HUES48 (cell line): ENCODE results near the gene TNRC18.
"Not testable (repeated sequence)": the region's sequence is repeated elsewhere in the genome, so short reads cannot be mapped to it uniquely, and the experiment has no call there.

ENCODE experiments used
- H3K27ac ChIP-seq: one replicate; pipeline ENCODE4 v1.7.0; 2013; ENCODE audit warnings: low read depth, low read length, inconsistent platforms
- H3K27me3 ChIP-seq: 2 replicates; pipeline ENCODE4 v1.6.1; 2013; ENCODE audit warnings: mild to moderate bottlenecking, low read length; ENCODE audit not compliant: control insufficient read depth, insufficient read depth
- H3K36me3 ChIP-seq: 2 replicates; pipeline ENCODE4 v1.6.1; 2013; ENCODE audit warnings: low read length; ENCODE audit not compliant: control insufficient read depth, insufficient read depth
- H3K4me1 ChIP-seq: 2 replicates; pipeline ENCODE4 v1.6.1; 2013; ENCODE audit warnings: mild to moderate bottlenecking, low read length; ENCODE audit not compliant: control insufficient read depth, insufficient read depth
- H3K4me3 ChIP-seq: 2 replicates; pipeline ENCODE4 v1.5.1; 2013; ENCODE audit warnings: mild to moderate bottlenecking, low read depth, low read length
- H3K9ac ChIP-seq: 2 replicates; pipeline ENCODE4 v1.6.1; 2013; ENCODE audit warnings: mild to moderate bottlenecking, low read depth, low read length, moderate library complexity
- H3K9me3 ChIP-seq: 2 replicates; pipeline ENCODE4 v1.6.1; 2013; ENCODE audit warnings: low read length; ENCODE audit not compliant: control insufficient read depth, insufficient read depth

Gene TNRC18

DNA sequence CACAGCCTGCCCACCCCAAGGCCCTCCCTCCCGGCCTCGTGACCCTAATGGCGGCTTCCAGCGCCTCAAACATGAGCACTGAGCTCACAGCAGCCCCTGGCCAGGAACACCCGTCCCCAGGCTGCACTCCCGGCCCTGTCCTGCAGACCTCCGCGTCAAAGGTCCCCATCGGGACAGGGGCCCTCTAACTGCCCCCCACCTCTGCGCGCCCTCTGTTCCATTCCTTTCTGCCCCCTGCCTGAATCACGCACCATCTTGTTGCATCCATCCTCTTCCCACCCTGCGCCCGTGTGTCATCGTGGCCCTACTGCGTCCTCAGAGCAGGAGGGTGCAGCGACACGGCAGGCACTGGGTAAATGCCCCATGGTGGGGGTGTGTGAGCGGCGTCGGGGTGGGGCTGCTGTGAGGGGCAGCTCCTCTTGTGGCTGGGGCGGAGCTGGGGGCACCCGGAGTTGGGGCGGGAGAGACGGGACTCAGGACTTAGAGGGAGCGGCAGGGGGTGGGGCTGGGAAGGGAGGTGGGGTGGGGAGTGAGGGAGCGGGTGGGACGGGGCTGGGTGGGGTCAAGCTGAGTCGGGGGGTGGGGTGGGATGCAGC lies 127.5 kb downstream of the TNRC18 start:
- Histone ChIP-seq H3K9ac (no peak overlapping the region), H3K36me3 (peaks cover 2% of the 10 kb centered on the region; the same call in 1 of the 2 replicates)

DNA sequence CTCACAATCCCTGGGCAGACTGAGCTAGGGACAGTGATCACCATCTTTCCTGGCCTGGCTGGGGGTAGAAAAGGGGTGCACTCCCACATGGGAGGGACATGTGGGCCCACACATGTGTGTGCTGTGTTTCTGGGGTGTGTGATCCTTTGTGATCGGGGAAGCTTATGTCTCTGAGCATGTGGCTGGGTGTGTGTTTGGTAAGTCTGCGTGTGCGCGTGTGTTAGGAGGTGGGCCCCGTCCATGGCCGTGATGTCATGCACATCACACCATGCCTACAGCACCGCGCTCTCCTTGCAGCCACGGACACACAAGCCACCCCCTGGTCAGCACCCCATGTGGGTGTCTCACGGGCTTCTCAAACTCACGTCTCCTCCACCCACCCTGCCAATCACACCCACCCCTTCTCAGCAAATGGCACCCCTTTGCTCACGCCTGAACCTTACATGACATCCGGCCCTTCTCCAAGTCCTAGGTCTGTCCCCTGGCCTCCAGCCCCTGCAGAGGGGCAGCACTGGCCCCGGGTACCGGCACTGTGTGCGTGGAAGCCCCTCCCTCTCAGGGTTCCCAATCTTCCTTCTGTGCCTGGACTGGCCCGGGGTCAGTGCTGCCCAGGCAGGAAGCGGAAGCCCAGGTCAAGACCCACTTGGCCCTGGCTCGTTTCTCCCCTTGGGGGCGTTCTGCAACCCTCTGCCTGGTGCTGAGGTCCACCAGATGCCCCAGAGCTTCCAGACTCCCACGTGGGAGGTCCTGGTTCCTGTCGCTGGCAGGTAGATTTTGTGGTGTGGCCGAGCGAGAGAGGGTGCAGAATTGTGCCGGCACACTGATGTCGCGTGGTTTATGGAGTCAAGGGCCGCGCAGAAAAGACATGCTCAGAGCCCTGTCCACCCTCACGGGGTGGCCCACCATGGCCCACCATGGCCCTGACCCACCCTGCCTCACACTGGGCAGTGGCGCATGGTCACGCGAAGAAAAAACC lies 128.3 kb downstream of the TNRC18 start:
- H3K4me3 ChIP-seq = peak overlapping the region; percentile 70
- H3K27me3 ChIP-seq = peaks cover 8% of the 10 kb centered on the region
- H3K36me3 ChIP-seq = peaks cover 2% of the 10 kb centered on the region; the same call in 1 of the 2 replicates
- H3K9ac ChIP-seq = no peak overlapping the region
- no peak overlapping the region for H3K27ac ChIP-seq
- no peaks in the 10 kb centered on the region for H3K9me3 ChIP-seq
- H3K4me1 ChIP-seq = 0 out of 2 replicates have a peak, but pooled peaks cover 3% of the 10 kb centered on the region

More for the DNA sequence above, 127.5 kb downstream of the TNRC18 start:
- Histone ChIP-seq H3K4me3 (peak overlapping the region; percentile 70), H3K4me1 (0 out of 2 replicates have a peak, but pooled peaks cover 3% of the 10 kb centered on the region), H3K27me3 (peaks cover 8% of the 10 kb centered on the region), H3K9me3 (no peaks in the 10 kb centered on the region), H3K27ac (no peak overlapping the region)

DNA sequence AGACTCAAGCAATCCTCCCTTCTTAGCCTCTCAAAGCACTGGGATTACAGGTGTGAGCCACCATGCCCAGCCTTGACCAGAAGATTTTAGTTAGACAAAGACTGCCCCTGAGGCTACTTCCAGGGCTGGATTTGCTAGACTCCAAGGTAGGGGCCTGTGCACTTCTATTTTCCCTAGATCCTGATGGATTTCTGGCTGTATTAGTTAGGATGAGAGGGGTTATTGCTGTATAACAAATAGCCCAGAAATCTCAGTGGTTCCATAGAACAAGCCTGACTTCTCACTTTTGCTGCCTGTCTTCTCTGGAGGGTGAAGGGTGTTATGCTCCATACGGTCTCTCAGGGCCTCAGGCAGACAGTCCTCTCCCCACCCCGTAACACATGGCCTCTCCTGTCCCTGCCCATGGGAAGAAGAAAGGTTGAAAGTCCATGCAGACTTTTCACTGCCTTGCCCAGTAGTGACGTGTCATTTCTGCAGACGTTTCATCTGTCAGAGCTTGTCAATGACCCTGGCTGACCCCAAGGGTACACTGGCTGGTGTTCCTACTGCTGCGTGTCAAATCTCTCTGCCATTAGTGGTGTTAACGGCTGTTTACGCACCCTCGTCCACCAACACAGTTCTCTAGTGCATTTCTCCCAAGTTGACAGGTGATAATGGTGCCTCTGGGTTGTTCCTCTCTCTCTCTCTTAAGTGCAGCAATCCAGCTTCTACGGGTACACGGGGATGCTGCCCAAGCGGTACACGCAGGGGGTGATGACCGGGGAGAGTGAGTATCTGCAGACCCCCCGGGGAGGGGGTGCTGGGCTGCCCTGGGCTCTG lies 129.3 kb downstream of the TNRC18 start:
- Histone ChIP-seq H3K9me3 (no peaks in the 10 kb centered on the region), H3K27ac (no peak overlapping the region), H3K4me3 (no peak overlapping the region), H3K4me1 (0 out of 2 replicates have a peak, but pooled peaks cover 3% of the 10 kb centered on the region), H3K36me3 (peaks cover 2% of the 10 kb centered on the region; the same call in 1 of the 2 replicates), H3K27me3 (peaks cover 8% of the 10 kb centered on the region), H3K9ac (no peak overlapping the region)

DNA sequence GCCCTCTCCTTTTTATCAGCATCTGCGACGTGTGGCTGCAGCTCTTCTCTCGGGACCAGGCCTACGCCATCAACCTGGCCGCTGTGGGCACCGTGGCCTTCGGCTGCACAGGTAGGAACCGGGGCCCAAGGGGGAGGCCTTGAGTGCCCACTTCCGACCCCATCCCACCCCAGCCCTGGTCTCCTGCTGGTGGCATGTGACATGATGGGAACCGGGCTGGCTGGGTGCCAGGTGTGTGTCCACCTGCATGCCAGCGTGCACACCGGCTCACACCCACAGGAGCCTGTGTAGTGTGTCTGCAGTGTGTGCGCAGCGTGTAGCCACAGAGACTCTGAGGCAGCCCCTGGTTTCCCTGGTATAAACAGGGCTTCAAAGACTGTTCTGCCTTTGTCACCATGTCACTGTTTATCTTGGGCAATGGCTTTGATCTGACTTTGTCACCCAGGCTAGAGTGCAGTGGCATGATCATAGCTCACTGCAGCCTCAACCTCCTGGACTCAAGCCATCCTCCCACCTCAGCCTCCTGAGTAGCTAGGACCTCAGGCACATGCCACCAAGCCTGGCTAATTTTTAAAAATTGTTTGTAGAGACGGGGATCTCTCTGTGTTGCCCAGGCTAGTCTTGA lies 131.8 kb downstream of the TNRC18 start:
- H3K27ac ChIP-seq, H3K4me3 ChIP-seq, H3K9ac ChIP-seq, H3K4me1 ChIP-seq, H3K9me3 ChIP-seq, H3K27me3 ChIP-seq, H3K36me3 ChIP-seq: not testable (repeated sequence)

DNA sequence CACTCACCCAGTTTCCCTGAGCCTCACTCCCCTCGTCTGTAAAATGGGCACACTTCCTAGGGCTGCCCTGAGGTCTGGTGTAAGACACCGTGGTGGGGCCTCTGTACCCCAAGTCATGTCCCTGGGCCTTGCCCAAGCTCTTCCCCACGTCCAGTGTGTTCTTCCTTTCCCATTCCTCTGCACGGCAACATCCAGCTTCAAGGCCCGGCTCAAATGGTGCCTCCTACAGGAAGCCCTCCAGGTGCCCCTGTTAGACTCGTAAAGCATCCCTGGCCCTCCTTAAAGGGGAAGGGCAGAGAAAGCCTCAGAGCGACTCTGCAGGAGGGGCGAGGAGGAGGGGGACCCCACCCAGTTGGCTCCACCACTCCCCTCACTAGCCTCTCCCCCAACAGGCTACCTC lies 132.3 kb downstream of the TNRC18 start:
- Histone ChIP-seq H3K27me3 (no peaks in the 10 kb centered on the region), H3K4me1 (no peaks in the 10 kb centered on the region), H3K36me3 (peaks cover 2% of the 10 kb centered on the region; the same call in 1 of the 2 replicates), H3K27ac (no peak overlapping the region), H3K9ac (no peak overlapping the region), H3K9me3 (no peaks in the 10 kb centered on the region), H3K4me3 (no peak overlapping the region)

DNA sequence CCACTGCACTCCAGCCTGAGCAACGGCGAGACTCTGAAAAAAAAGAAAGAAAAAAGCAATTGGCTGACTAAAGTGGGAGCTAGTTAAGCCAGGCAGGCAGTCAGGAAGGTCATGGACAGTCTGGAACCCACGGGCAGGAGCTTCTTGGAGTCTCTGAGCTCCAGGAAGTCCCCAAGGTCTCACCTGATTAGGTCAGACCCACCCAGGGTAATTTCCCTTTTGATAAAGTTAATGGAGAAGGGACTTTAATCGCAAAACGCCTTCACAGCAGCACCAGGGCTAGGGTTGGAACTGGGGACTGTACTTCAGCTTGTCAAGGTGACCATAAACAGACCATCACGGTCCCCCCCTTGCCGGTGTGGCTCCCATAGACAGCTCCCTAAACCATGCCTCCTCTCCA lies 134.3 kb downstream of the TNRC18 start:
- Histone ChIP-seq H3K27ac (no peak overlapping the region), H3K4me3 (no peak overlapping the region), H3K9me3 (no peaks in the 10 kb centered on the region), H3K9ac (no peak overlapping the region), H3K27me3 (peaks cover 5% of the 10 kb centered on the region), H3K4me1 (no peaks in the 10 kb centered on the region), H3K36me3 (peaks cover under 1% of the 10 kb centered on the region; the same call in 1 of the 2 replicates)

DNA sequence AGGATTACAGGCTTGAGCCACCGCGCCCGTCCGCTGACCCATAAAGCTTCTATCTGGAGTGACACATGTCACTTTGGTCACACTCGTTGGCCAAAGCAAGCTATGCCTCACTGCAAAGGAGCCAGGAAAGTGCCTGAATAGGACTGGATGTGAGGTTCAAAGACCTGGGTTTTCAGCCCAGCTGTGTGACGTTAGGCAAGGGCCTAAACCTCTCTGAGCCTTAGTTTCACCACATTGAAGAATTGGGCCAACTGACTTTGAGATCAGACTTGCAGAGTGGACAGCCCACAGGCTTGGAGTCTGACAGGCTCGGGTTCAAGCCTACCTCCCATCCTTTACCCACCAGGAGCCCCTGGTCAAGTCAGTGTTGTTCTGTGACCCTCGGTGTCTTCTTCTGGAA lies 135.1 kb downstream of the TNRC18 start:
- not testable (repeated sequence) for H3K4me3 ChIP-seq, H3K9me3 ChIP-seq, H3K4me1 ChIP-seq, H3K9ac ChIP-seq, H3K27ac ChIP-seq, H3K36me3 ChIP-seq
- H3K27me3 ChIP-seq = peaks cover 10% of the 10 kb centered on the region

DNA sequence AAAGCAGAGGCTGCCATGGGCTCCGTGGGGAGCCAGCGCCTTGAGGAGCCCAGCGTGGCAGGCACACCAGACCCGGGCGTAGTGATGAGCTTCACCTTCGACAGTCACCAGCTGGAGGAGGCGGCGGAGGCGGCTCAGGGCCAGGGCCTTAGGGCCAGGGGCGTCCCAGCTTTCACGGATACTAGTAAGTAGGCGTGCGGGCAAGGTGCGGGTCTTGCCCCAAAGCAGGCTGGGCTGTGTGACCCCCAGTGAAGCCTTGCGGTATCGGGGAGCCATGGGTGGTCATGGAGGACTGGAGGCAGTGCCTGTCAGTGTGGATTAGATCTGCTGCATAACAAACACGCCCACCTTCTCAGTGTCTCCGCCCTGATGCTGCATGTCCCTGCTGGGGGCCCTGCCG lies 135.8 kb downstream of the TNRC18 start:
- Histone ChIP-seq H3K9me3 (no peaks in the 10 kb centered on the region), H3K4me1 (no peaks in the 10 kb centered on the region), H3K27ac (no peak overlapping the region), H3K9ac (no peak overlapping the region), H3K27me3 (peaks cover 10% of the 10 kb centered on the region), H3K4me3 (no peak overlapping the region), H3K36me3 (no peaks in the 10 kb centered on the region)

DNA sequence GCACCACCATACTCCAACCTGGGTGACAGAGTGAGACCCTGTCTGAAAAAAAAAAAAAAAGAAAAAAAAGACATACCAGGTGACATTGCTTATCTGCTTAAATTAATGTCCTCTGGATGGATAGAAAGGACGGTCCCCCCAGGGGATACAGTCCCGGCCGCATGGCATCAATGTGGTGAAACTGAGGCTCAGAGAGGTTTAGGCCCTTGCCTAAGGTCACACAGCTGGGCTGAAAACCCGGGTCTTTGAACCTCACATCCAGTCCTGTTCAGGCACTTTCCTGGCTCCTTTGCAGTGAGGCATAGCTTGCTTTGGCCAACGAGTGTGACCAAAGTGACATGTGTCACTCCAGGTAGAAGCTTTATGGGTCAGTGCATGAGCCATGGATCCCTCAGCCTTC lies 136.3 kb downstream of the TNRC18 start:
- H3K36me3 ChIP-seq, H3K4me1 ChIP-seq, H3K9ac ChIP-seq, H3K27ac ChIP-seq, H3K4me3 ChIP-seq, H3K9me3 ChIP-seq: not testable (repeated sequence)
- peaks cover 10% of the 10 kb centered on the region for H3K27me3 ChIP-seq

DNA sequence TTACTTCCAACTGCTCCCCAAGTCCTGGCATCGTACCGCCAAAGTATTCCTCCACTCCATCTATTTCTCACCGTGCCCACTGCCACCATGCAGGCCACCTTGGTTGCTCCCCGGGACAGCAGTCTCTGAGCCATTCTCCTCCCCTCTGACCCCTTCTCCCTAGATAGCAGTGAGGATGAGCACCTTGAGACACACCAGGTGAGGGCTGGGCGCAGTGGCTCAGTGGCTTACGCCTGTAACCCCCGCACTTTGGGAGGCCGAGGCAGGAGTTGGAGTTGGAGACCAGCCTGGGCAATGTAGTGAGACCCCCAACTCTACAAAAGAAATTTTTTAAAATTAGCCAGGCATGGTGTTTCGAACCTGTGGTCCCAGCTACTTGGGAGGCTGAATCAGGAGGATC lies 136.7 kb downstream of the TNRC18 start:
- H3K27ac ChIP-seq = no peak overlapping the region
- H3K4me3 ChIP-seq = no peak overlapping the region
- no peaks in the 10 kb centered on the region for H3K9me3 ChIP-seq
- H3K4me1 ChIP-seq = no peaks in the 10 kb centered on the region
- H3K36me3 ChIP-seq = no peaks in the 10 kb centered on the region
- H3K27me3 ChIP-seq = peaks cover 10% of the 10 kb centered on the region
- H3K9ac ChIP-seq = no peak overlapping the region
